Measurements from ENCODE around the gene TBC1D1.
A peak's percentile ranks its signal among the peaks of the same experiment; 100 is the strongest.

Gene TBC1D1

GRCh38 chr4:38136604-38137003 lies 245.7 kb downstream of the TBC1D1 start:
- no peak overlapping the region for H3K4me3 ChIP-seq (ENCODE audit: low read length)
- no peak for TF ChIP-seq CTCF (conservative IDR thresholded peaks at IDR 0.05; ENCODE audit: low read length)
- no peak for DNase-seq (ENCODE audit: low read depth)

- no peak for DNase-seq (ENCODE audit: low read depth)
- TF ChIP-seq CTCF (conservative IDR thresholded peaks at IDR 0.05; ENCODE audit: low read length): no peak
- no peak overlapping the region for H3K4me3 ChIP-seq (ENCODE audit: low read length)
Observed at GRCh38 chr4:38137080-38137479, 246.2 kb downstream of the TBC1D1 start.

GRCh38 chr4:38138363-38138762 lies 247.5 kb downstream of the TBC1D1 start:
- no peak for DNase-seq (ENCODE audit: low read depth)
- no peak overlapping the region for H3K4me3 ChIP-seq (ENCODE audit: low read length)
- no peak for TF ChIP-seq CTCF (conservative IDR thresholded peaks at IDR 0.05; ENCODE audit: low read length)

GRCh38 chr4:38139187-38139586 lies 248.3 kb downstream of the TBC1D1 start:
- no peak overlapping the region for H3K4me3 ChIP-seq (ENCODE audit: low read length)
- DNase-seq (ENCODE audit: low read depth): no peak
- TF ChIP-seq CTCF (conservative IDR thresholded peaks at IDR 0.05; ENCODE audit: low read length): no peak

- H3K4me3 ChIP-seq (ENCODE audit: low read length): no peak overlapping the region
- no peak for DNase-seq (ENCODE audit: low read depth)
- no peak for TF ChIP-seq CTCF (conservative IDR thresholded peaks at IDR 0.05; ENCODE audit: low read length)
Observed at GRCh38 chr4:38140643-38141203, 249.8 kb downstream of the TBC1D1 start.

- peak; percentile 61 for DNase-seq (ENCODE audit: low read depth)
- TF ChIP-seq CTCF (conservative IDR thresholded peaks at IDR 0.05; ENCODE audit: low read length): no peak
- H3K4me3 ChIP-seq (ENCODE audit: low read length): no peak overlapping the region
Observed at GRCh38 chr4:38141808-38142500, 251.1 kb downstream of the TBC1D1 start.

- DNase-seq (ENCODE audit: low read depth): peak; percentile 52
- TF ChIP-seq CTCF (conservative IDR thresholded peaks at IDR 0.05; ENCODE audit: low read length): no peak
- no peak overlapping the region for H3K4me3 ChIP-seq (ENCODE audit: low read length)
Observed at GRCh38 chr4:38144031-38144430, 253.1 kb downstream of the TBC1D1 start.

Measured in AG10803 (cell line).